ENCODE measurements around the gene SUGCT.

DNA sequence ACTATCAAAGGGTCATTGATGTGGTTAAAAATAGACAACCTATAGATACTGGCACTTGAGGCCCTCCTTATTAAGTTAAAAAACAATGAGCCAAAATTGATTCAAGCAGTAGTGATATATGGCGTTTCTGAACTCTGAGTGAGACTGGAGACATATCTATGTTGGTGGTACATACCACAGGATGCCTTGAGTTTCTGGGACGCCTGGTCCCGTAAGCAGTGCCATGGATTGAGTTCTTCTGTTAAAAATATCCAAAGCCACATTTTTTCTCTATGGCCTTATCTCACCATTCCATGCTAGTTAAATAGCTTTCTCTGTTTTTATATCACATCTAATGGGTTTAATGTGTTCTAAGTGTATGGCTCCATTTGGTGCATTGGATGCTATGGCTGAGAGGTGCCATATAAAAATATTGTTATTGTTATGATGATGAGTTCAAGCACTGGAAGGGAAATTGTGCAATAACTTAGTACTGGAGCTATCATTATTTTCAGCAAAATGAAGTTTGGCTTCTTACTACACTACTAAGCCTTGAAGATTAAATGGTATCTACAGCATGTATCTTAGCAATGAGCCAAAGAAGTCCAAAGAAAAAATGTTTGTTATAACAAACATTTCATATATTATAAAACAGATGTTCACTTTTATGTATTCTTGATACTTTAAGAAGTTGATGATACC is 713.9 kb downstream of the SUGCT start:
- TF ChIP-seq POLR2A (IDR thresholded peaks at IDR 0.05; ENCODE audit: low read depth, low read length) (no peak), POLR2AphosphoS5 (IDR thresholded peaks at IDR 0.05; ENCODE audit: low read depth, low read length) (no peak)
